HFFc6 (cell line): ENCODE measurements around the gene PRELID1. TPM values are rescaled to one million over a fixed set of nuclear protein-coding genes. Genes with fewer than 3 reads are reported as not detected.

Experiments
- DNase-seq: peaks from one replicate; pipeline ENCODE4 v3.0.0-alpha.2; 2018
- H3K27ac Mint-ChIP-seq: 2 replicates; pipeline ENCODE4 v1.8.0; 2020; ENCODE audit warnings: mild to moderate bottlenecking, mixed read lengths
- H3K27me3 Mint-ChIP-seq: 2 replicates; pipeline ENCODE4 v1.8.0; 2021; ENCODE audit warnings: mild to moderate bottlenecking, moderate library complexity, mixed read lengths; ENCODE audit not compliant: insufficient read depth
- H3K36me3 Mint-ChIP-seq: 2 replicates; pipeline ENCODE4 v1.8.0; 2021; ENCODE audit warnings: low read depth, mixed read lengths
- H3K4me1 Mint-ChIP-seq: 2 replicates; pipeline ENCODE4 v1.8.0; 2020; ENCODE audit warnings: low read depth, mixed read lengths
- H3K4me3 Mint-ChIP-seq: 2 replicates; pipeline ENCODE4 v1.8.0; 2020; ENCODE audit warnings: mild to moderate bottlenecking, moderate library complexity, mixed read lengths
- H3K9me3 Mint-ChIP-seq: 2 replicates; pipeline ENCODE4 v1.8.0; 2020; ENCODE audit warnings: mild to moderate bottlenecking, mixed read lengths
- total RNA-seq, 6 experiments: library from RNA; stranded (reverse); fragmentation: NEBNext Ultra II Directional; extraction: Animal tissue kit (Norgen Biotek cat#: 25700); gene quantifications; 2 replicates in 1 of 6; 3 replicates in 5 of 6; pipeline ENCODE4 v1.2.3, GENCODE V29; 2021
- TF ChIP-seq, protein P1 (sequence below): fragments of 200-600 bp; sonication (generic); IDR thresholded peaks from 2 replicates; pipeline ENCODE4 v1.5.0; 2021; ENCODE audit warnings: antibody characterized with exemption, mild to moderate bottlenecking

Gene PRELID1
- total RNA-seq, 6 experiments from 2014 or later: 182 to 225 (median 217) TPM

- no peak for DNase-seq
- peak overlapping the region; percentile 99 for H3K27ac Mint-ChIP-seq
- no peaks in the 10 kb centered on the region; the same call in 1 of the 2 replicates for H3K36me3 Mint-ChIP-seq
- TF ChIP-seq, protein P1, sequence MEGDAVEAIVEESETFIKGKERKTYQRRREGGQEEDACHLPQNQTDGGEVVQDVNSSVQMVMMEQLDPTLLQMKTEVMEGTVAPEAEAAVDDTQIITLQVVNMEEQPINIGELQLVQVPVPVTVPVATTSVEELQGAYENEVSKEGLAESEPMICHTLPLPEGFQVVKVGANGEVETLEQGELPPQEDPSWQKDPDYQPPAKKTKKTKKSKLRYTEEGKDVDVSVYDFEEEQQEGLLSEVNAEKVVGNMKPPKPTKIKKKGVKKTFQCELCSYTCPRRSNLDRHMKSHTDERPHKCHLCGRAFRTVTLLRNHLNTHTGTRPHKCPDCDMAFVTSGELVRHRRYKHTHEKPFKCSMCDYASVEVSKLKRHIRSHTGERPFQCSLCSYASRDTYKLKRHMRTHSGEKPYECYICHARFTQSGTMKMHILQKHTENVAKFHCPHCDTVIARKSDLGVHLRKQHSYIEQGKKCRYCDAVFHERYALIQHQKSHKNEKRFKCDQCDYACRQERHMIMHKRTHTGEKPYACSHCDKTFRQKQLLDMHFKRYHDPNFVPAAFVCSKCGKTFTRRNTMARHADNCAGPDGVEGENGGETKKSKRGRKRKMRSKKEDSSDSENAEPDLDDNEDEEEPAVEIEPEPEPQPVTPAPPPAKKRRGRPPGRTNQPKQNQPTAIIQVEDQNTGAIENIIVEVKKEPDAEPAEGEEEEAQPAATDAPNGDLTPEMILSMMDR: no peak
- peaks cover 5% of the 10 kb centered on the region for H3K27me3 Mint-ChIP-seq
- H3K9me3 Mint-ChIP-seq: no peaks in the 10 kb centered on the region
- H3K4me1 Mint-ChIP-seq: peaks cover 37% of the 10 kb centered on the region
- H3K4me3 Mint-ChIP-seq: peak overlapping the region; percentile 98
Measured at GRCh38 chr5:177350776-177351391, 47.3 kb downstream of the PRELID1 start.

- peak within 1 kb of the TSS; percentile 99 for H3K27ac Mint-ChIP-seq
- TF ChIP-seq, protein P1: no peak
- DNase-seq: peak; percentile 95
- H3K4me3 Mint-ChIP-seq: peak within 1 kb of the TSS; percentile 98
- H3K9me3 Mint-ChIP-seq: no peaks in the 10 kb centered on the region
- peaks cover 35% of the 10 kb centered on the region for H3K4me1 Mint-ChIP-seq
- peaks cover 7% of the 10 kb centered on the region for H3K27me3 Mint-ChIP-seq
- no peaks in the 10 kb centered on the region; the same call in 1 of the 2 replicates for H3K36me3 Mint-ChIP-seq
Measured at GRCh38 chr5:177351392-177352329, 48.1 kb downstream of the PRELID1 start, which contains the start of gene LMAN2. TSS of gene LMAN2 (minus strand) at chr5:177351668. CDS start at chr5:177351647, 21 bp downstream.

DNA sequence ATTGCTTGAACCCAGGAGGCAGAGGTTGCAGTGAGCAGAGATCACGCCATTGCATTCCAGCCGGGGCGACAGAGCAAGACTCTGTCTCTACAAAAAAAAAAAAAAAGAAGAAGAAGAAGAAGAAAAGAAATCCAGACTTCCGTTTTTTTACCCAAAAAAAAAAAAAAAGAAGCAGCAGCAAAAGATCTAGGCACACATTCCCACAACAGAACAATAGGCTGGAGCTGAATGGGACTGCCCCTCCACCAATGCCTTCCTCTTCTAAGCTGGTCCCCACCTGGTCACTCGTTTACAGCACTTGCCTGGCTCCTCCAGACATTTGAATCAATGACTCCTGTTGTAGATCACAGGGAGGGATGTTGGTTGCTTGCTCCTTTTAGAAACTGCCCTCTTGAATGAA is 49.5 kb downstream of the PRELID1 start:
- peaks cover 26% of the 10 kb centered on the region for H3K4me1 Mint-ChIP-seq
- no peaks in the 10 kb centered on the region; the same call in 1 of the 2 replicates for H3K36me3 Mint-ChIP-seq
- H3K27ac Mint-ChIP-seq: no peak overlapping the region
- DNase-seq: no peak
- H3K4me3 Mint-ChIP-seq: no peak overlapping the region
- peaks cover 9% of the 10 kb centered on the region for H3K27me3 Mint-ChIP-seq
- TF ChIP-seq, protein P1: no peak
- no peaks in the 10 kb centered on the region for H3K9me3 Mint-ChIP-seq

GRCh38 chr5:177354256-177354655 is 50.7 kb downstream of the PRELID1 start:
- no peak overlapping the region for H3K27ac Mint-ChIP-seq
- H3K9me3 Mint-ChIP-seq: no peaks in the 10 kb centered on the region
- peaks cover 21% of the 10 kb centered on the region for H3K4me1 Mint-ChIP-seq
- H3K4me3 Mint-ChIP-seq: no peak overlapping the region
- H3K36me3 Mint-ChIP-seq: no peaks in the 10 kb centered on the region; the same call in 1 of the 2 replicates
- TF ChIP-seq, protein P1: no peak
- DNase-seq: no peak
- H3K27me3 Mint-ChIP-seq: peaks cover 12% of the 10 kb centered on the region

DNA sequence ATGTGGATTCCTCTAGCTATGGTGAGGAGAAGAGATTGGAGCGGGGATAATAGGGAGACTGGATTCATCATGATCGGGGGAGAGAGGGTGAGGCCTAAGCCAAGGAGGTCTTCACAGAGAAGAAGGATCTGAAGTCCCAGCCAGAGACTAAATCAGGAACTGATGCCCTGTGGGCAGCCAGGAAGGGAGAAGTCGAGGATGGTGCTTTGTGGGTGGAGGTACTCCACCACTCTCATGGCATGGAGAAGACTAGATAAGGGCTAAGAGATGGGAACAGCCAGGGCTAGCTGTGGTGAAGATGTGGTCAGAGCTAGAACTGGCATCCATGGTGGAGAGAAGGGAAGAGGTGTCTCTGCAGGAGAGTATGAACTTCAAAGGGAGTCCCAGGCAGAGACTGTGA is 51.1 kb downstream of the PRELID1 start:
- no peak overlapping the region for H3K27ac Mint-ChIP-seq
- H3K27me3 Mint-ChIP-seq: peaks cover 17% of the 10 kb centered on the region
- no peak for DNase-seq
- peaks cover 17% of the 10 kb centered on the region for H3K4me1 Mint-ChIP-seq
- H3K4me3 Mint-ChIP-seq: no peak overlapping the region
- H3K36me3 Mint-ChIP-seq: no peaks in the 10 kb centered on the region; the same call in 1 of the 2 replicates
- no peaks in the 10 kb centered on the region for H3K9me3 Mint-ChIP-seq
- TF ChIP-seq, protein P1: no peak
